OCI-LY7 (cell line): ENCODE measurements around the gene PFN2.

ENCODE experiments used
- EZH2phosphoT487 ChIP-seq: fragments of 200-600 bp; sonication (generic); IDR thresholded peaks from 2 replicates; pipeline ENCODE4 v1.6.1; 2018; ENCODE audit warnings: low read depth, borderline replicate concordance, mild to moderate bottlenecking, mixed run types, antibody characterized with exemption, low read length, moderate library complexity, mixed read lengths
- TF ChIP-seq, protein P1 (sequence below): fragments of 200-600 bp; sonication (generic); conservative IDR thresholded peaks from 2 replicates; pipeline ENCODE4 v1.5.1; 2014; ENCODE audit warnings: mild to moderate bottlenecking, antibody characterized with exemption, low read length, moderate library complexity, mixed read lengths

DNA sequence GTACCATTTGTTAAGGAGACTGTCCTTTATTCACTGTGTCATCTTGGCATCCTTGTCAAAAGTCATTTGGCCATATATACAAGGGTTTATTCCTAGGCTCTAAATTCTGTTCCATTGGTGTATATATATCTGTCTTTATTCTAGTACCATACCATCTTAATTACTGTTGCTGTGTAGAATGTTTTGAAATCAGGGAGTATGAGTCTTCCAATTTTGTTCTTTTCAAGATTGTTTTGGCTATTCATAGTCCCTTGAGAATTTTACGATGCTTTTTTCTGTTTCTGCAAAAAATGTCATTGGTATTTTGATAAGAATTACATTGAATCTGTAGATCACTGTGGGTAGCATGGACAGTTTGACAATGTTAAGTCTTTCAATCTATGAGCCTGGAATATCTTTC lies 28.7 kb downstream of the PFN2 start:
- TF ChIP-seq, protein P1, sequence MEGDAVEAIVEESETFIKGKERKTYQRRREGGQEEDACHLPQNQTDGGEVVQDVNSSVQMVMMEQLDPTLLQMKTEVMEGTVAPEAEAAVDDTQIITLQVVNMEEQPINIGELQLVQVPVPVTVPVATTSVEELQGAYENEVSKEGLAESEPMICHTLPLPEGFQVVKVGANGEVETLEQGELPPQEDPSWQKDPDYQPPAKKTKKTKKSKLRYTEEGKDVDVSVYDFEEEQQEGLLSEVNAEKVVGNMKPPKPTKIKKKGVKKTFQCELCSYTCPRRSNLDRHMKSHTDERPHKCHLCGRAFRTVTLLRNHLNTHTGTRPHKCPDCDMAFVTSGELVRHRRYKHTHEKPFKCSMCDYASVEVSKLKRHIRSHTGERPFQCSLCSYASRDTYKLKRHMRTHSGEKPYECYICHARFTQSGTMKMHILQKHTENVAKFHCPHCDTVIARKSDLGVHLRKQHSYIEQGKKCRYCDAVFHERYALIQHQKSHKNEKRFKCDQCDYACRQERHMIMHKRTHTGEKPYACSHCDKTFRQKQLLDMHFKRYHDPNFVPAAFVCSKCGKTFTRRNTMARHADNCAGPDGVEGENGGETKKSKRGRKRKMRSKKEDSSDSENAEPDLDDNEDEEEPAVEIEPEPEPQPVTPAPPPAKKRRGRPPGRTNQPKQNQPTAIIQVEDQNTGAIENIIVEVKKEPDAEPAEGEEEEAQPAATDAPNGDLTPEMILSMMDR: no peak
- no peak for TF ChIP-seq EZH2phosphoT487
